ENCODE data around the gene KRR1.

GRCh38 chr12:75478116-75478794, 33.2 kb downstream of the KRR1 start:
- TF ChIP-seq CTCF (IDR thresholded peaks at IDR 0.05), result no peak
- no peak for TF ChIP-seq POLR2AphosphoS5 (IDR thresholded peaks at IDR 0.05)
- no peak for TF ChIP-seq POLR2A (IDR thresholded peaks at IDR 0.05)
- TF ChIP-seq EP300 (IDR thresholded peaks at IDR 0.05; ENCODE audit: low read depth), result no peak
